NCI-H2196 (cell line): ENCODE measurements around the gene CORO7.

ENCODE experiments used
- DNase-seq: peaks from one replicate; lab custom pipeline; 2025; ENCODE audit not compliant: unreplicated experiment; lab: John Stamatoyannopoulos, UW

CORO7 gene

DNA sequence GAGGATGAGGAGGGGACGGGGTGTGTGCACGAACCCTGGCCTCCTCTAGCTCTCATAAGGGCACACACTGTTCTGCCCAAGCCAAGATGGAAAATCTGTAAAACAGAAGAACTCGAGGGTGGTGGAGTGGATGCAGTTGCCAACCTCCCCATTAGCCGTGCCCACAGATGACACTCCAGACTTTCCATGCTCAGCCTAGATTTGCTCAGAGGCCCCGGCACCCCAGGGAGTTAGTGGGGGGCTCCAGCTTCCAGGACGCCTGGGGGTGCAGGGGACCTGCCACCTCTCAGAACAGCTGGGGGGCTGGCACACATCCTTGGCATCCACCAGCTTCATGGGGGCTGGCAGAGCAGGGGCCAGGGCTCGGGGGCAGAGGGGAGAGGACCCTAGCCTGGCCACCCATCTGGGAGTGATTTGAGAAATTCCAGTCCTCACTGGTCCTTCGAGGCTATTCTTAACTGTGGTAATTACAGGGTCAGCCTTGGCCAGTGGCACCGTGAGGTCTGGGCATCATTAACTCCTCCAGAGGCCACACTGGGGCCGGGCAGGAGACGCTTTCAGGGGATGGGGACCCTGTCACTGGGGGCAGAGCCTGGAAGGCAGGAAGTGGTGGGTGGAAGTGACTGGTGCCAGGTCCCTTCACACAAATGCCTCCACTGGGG lies 30.5 kb downstream of the CORO7 start:
- DNase-seq: no peak

- DNase-seq: no peak
Observed at GRCh38 chr16:4385066-4385788, 31.2 kb downstream of the CORO7 start.

DNA sequence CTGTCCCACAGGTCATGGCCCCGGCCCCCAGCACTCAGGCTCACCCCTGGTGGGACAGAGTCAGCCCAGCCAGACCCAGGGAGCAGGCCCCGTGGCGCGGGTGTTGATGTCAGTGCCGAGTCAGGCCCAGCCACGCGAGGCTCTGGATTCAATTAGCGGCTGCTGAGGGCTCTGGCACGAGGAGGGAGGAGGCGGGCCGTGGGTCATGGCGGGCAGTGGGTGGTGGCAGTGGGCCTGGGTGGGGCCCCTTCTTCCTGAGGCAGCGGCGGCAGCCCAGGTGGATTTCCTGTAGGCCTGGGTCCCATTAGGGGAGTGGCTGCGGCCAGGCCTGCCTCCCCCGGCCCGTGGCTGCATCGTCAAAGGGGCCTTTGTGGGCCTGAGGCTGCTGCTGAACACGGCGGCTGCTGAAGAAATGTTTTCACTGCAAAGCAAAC lies 31.9 kb downstream of the CORO7 start:
- DNase-seq: no peak

- DNase-seq: no peak
Observed at GRCh38 chr16:4383591-4384444, 32.6 kb downstream of the CORO7 start.

GRCh38 chr16:4382795-4383357 lies 33.5 kb downstream of the CORO7 start:
- no peak for DNase-seq

DNA sequence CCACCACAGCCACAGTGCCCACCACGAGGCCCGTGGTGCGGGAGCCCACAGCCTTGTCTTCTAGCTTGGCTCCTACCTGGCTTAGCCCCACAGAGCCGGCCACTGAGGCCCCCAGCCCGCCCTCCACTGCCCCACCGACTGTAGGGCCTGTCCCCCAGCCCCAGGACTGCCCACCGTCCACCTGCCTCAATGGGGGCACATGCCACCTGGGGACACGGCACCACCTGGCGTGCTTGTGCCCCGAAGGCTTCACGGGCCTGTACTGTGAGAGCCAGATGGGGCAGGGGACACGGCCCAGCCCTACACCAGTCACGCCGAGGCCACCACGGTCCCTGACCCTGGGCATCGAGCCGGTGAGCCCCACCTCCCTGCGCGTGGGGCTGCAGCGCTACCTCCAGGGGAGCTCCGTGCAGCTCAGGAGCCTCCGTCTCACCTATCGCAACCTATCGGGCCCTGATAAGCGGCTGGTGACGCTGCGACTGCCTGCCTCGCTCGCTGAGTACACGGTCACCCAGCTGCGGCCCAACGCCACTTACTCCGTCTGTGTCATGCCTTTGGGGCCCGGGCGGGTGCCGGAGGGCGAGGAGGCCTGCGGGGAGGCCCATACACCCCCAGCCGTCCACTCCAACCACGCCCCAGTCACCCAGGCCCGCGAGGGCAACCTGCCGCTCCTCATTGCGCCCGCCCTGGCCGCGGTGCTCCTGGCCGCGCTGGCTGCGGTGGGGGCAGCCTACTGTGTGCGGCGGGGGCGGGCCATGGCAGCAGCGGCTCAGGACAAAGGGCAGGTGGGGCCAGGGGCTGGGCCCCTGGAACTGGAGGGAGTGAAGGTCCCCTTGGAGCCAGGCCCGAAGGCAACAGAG lies 34.2 kb downstream of the CORO7 start:
- no peak for DNase-seq

DNA sequence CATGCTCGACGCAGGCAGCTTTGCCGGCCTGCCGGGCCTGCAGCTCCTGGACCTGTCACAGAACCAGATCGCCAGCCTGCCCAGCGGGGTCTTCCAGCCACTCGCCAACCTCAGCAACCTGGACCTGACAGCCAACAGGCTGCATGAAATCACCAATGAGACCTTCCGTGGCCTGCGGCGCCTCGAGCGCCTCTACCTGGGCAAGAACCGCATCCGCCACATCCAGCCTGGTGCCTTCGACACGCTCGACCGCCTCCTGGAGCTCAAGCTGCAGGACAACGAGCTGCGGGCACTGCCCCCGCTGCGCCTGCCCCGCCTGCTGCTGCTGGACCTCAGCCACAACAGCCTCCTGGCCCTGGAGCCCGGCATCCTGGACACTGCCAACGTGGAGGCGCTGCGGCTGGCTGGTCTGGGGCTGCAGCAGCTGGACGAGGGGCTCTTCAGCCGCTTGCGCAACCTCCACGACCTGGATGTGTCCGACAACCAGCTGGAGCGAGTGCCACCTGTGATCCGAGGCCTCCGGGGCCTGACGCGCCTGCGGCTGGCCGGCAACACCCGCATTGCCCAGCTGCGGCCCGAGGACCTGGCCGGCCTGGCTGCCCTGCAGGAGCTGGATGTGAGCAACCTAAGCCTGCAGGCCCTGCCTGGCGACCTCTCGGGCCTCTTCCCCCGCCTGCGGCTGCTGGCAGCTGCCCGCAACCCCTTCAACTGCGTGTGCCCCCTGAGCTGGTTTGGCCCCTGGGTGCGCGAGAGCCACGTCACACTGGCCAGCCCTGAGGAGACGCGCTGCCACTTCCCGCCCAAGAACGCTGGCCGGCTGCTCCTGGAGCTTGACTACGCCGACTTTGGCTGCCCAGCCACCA lies 35.1 kb downstream of the CORO7 start:
- peak; percentile 16 for DNase-seq

DNA sequence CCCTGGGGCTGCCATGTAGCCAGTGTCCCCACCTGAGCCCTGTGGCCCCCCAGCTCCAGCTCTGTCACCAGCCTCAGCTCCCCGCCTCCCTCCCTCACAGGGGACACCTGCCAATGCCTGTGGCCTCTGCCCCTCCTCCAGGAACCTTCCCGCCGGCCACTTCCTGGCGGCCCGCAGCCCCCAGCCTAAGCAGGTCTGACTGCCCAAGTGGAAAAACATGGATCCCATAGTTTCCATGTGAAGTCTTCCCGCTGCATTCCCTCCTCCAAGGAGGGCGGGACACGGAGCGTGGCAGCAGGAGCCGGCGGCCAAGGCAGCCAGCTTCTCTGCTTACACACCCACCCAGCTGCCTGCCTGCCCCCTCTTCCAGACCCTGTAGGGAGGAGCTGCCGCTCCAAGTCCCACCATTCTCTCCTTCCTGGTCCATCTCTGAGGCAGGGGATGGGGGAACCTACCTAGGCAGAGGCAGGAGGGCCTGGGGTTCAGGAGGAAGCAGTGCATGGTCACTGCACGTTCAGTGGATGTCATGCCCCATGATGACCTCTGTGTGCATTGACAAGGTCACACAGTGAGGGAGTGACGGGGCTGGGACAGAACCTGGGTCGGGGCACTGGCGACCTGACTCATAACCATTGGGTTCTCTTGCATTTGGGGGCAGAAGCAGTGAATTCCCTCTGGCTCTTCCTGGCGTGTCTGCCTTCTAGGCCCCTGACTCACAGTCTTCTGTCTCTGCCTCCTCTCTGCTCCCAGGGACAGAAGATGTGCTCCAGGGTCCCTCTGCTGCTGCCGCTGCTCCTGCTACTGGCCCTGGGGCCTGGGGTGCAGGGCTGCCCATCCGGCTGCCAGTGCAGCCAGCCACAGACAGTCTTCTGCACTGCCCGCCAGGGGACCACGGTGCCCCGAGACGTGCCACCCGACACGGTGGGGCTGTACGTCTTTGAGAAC lies 36.0 kb downstream of the CORO7 start:
- DNase-seq: no peak

- no peak for DNase-seq
Observed at GRCh38 chr16:4378999-4379690, 37.3 kb downstream of the CORO7 start.

DNA sequence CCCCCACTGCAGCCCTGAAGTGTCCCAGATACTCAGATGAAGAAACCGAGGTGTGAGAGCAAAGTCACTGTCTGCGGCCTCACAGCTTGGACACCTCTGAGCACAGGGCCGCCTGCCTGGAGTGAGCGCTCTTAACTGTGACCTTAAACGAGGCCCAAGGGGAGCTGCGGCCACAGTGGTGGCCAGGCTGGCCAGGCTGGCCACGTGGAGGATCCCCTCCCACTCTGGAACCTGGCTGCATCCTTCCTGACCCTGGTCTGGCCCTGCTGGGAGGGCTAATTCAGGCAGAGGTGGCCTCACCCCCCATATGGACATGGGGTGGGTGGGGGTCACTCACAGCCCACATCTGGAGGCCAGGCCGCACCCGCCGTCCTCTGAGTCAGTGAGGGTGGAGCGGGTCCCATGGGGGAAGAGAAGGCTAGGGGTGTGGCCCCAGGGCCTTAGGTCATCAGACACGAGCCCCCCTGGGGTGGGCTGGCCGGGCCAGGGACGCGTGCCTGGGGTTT lies 38.2 kb downstream of the CORO7 start:
- no peak for DNase-seq

DNA sequence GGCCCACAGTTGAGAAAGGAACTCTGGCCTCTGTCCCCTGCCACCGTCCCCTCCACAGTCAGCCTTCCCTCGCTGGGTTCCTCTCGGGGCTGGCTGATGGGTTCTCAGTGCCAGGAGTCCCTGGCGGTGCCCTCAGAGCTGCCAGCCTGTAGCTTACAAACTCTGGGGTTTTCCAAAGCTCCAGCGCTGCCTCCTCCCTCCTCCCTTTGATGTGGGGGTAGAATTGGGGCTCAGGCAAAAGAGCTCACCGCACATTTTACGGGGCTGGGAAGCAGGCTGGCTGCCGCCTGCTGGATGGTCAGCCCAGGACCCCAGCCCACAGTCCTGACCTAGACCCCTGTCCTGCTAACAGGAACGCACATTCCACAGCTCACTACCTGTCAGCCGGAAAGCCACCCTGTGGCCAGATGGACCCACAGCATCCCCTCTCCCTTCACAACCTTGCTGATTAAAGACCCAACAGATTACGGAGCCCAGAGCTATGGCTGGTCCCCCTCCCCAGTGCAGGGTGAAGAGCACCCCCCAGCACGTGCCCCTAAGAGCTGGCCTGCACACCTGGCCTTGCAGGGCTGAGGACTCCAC lies 38.7 kb downstream of the CORO7 start:
- DNase-seq: no peak

DNA sequence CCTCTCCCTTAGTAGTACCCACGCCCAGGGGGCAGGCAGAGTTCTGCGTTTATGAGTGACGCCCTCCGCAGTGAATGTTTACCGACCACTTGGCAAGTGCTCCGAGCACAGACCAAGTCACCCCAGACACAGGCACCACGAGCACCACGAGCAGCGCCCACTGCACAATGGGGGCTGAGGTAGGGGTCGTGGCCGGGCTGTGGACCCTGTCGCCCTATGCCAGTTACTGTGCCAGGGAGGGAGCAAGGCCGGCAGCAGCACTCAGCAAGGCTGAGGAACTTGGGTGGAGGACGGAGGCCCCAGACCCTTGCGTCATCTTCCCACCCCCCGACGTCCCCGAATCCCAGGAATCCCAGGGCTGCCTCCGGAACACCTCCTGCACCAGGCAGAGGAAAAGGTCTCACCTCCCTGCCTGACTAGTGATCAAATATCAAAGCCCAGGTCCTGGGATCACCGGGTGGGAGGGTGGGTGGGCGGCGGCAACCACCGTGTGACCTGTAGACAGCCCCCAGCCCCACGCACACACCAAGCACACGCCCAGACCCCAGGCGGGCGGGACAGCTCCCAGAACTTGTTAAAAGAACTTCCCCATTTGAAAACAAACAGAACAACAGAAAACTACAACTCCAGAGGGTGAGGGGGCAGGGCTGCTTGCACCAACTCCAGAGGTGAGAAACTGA lies 39.4 kb downstream of the CORO7 start:
- no peak for DNase-seq

- DNase-seq: peak; percentile 73
Observed at GRCh38 chr16:4376126-4376892, 40.1 kb downstream of the CORO7 start.

DNA sequence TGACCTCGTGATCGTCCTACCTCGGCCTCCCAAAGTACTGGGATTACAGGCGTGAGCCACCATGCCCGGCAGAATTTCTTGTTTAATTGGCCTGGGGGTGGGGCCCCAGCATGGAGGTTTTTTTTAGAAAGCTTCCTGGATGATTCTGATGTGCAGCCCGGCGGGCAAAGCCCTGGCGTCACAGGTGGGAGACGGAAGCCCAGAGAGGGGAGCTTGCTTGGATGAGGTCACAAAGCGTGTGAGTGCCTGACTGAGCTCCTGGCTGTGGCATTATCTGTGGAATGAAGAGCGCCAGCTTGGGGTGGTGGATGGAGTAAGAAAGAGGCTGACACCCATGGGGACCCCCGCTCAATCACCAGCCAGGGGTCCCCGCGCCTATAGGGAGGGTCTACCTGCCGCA lies 40.7 kb downstream of the CORO7 start:
- DNase-seq: no peak

DNA sequence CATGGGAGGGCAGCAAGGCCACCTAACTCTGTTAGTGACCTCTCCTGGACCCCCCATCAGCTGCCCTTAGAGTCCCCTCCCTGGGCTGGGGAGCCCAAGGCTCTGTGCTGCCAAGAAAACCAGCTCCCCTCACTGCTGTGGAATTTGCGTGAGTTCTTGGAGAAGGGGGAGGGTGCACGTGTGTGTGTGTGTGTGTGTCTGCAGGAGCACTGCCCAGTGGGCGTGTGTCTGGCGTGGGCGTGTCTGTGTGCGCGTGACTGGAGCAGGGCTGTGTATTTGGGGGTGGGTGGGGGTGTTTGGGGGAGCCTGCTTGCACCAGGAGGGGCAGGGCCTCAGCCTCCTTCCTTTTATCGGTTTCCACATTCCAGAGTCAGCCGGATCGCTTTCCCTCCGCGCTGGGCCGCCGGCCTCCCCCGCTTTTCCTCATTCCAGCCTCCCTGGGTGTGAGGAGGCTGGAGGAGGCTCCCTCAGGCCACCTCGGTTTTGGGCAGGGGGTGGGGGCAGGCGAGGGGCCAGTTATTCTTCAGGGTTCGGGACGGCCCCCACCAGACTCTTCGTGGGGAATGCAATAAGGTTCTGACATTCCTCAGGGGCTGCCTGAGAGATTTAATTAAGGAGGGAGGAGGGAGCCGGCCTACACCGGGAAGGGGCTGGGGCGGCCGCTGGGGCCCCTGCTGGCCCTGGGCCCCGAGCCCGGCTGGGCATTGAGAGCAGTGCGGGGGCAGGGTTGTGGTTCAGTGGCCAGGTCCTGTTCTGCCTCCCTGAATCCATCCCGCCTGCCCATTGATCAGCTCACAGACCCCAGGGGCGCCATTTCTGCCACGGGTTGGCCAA lies 42.3 kb downstream of the CORO7 start:
- DNase-seq: no peak
